ENCODE data around the gene HGD. TPM values are rescaled to one million over a fixed set of nuclear protein-coding genes. Genes with fewer than 3 reads are reported as not detected.

HGD gene
- total and polyA plus RNA-seq, 2 of the 13 experiments (the other 11 are each of a cell fraction or from before 2014, with no cell fraction given), result 265 to 398 TPM

DNA sequence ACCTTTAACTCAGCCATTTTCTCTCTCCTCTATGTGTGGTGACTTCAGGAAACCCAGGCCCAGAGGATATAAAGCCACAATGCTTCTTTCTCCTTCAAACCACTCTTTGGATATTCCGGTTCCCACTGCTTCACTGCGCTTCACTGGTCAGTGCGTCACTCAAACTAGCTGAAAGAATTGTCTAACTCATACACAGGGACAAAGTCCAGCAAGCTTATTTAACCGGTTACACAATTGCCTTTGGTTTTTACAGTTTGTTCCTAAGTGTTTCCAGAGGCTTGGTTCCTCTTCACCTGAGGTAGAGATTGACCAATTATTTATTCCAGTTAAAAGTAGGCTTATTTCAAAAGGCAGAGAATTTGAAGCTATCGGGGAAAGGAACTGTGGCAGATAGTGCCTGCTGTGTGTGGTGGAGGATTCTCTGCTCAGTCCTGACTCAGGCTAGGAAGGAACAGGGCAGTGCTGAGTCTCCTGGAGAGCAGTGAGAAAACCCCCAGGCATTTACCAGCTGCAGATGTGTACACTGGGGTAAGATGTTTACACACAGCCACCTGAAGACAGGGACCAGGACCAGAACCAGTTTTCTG, at the start of gene HGD (continued):
- TF ChIP-seq MXD3 (CRISPR knock-in tag; IDR thresholded peaks at IDR 0.05) (no peak), ZNF318 (CRISPR knock-in tag; IDR thresholded peaks at IDR 0.05) (no peak), ZNF790 (CRISPR knock-in tag; IDR thresholded peaks at IDR 0.05; ENCODE audit: borderline replicate concordance) (no peak), ELK4 (CRISPR knock-in tag; IDR thresholded peaks at IDR 0.05; ENCODE audit: borderline replicate concordance) (no peak), ZFP37 (CRISPR knock-in tag; IDR thresholded peaks at IDR 0.05; ENCODE audit: borderline replicate concordance) (no peak), SSRP1 (CRISPR knock-in tag; IDR thresholded peaks at IDR 0.05) (peak; percentile 19; the same call in 1 of the 2 replicates), FIP1L1 (IDR thresholded peaks at IDR 0.05; ENCODE audit: borderline replicate concordance, insufficient read depth, low read depth, low read length) (no peak), CBX2 (IDR thresholded peaks at IDR 0.05; ENCODE audit: low read depth, low read length) (no peak), CBX2 (CRISPR knock-in tag; IDR thresholded peaks at IDR 0.05; ENCODE audit: low read depth) (no peak), EP300 (IDR thresholded peaks at IDR 0.05; ENCODE audit: low read depth in 2 of 2, low read length in 2 of 2) (peak; percentile 88 to 91), EP300 (CRISPR knock-in tag; IDR thresholded peaks at IDR 0.05; ENCODE audit: borderline replicate concordance) (peak; percentile 74), ZNF121 (CRISPR knock-in tag; IDR thresholded peaks at IDR 0.05) (no peak), ZNF10 (CRISPR knock-in tag; IDR thresholded peaks at IDR 0.05; ENCODE audit: borderline replicate concordance, low read depth) (no peak), TAF1 (CRISPR knock-in tag; IDR thresholded peaks at IDR 0.05) (peak; percentile 77), PREB (CRISPR knock-in tag; IDR thresholded peaks at IDR 0.05) (no peak), ZNF749 (CRISPR knock-in tag; IDR thresholded peaks at IDR 0.05; ENCODE audit: borderline replicate concordance) (no peak)
- TF ChIP-seq, protein P1, sequence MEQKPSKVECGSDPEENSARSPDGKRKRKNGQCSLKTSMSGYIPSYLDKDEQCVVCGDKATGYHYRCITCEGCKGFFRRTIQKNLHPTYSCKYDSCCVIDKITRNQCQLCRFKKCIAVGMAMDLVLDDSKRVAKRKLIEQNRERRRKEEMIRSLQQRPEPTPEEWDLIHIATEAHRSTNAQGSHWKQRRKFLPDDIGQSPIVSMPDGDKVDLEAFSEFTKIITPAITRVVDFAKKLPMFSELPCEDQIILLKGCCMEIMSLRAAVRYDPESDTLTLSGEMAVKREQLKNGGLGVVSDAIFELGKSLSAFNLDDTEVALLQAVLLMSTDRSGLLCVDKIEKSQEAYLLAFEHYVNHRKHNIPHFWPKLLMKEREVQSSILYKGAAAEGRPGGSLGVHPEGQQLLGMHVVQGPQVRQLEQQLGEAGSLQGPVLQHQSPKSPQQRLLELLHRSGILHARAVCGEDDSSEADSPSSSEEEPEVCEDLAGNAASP (CRISPR knock-in tag; IDR thresholded peaks at IDR 0.05; ENCODE audit: borderline replicate concordance), result peak; percentile 78

All from HepG2 (cell line).